Duodenal mucosa (tissue), 2 donors: ENCODE data around the gene LIPC.

Source experiments
- H3K27ac ChIP-seq: one replicate; pipeline ENCODE4 v1.7.0; 2013; ENCODE audit warnings: low read depth, low read length
- H3K27me3 ChIP-seq, 2 donors: one replicate each; pipeline ENCODE4 v1.7.0; 2013; ENCODE audit warnings: low read length in 2 of 2, control low read depth in 1 of 2; ENCODE audit not compliant: insufficient read depth in 2 of 2, control insufficient read depth in 1 of 2
- H3K36me3 ChIP-seq, 2 donors: one replicate each; pipeline ENCODE4 v1.7.0; 2013; ENCODE audit warnings: low read length in 2 of 2, control low read depth in 1 of 2; ENCODE audit not compliant: insufficient read depth in 2 of 2, control insufficient read depth in 1 of 2
- H3K4me1 ChIP-seq, 2 donors: one replicate each; pipeline ENCODE4 v1.7.0; 2013; ENCODE audit warnings: low read length in 2 of 2, control low read depth in 1 of 2; ENCODE audit not compliant: insufficient read depth in 2 of 2, control insufficient read depth in 1 of 2
- H3K4me3 ChIP-seq, 2 donors: one replicate each; pipeline ENCODE4 v1.7.0; 2013; ENCODE audit warnings: low read length in 2 of 2, low read depth in 1 of 2
- H3K9ac ChIP-seq, 2 donors: one replicate each; pipeline ENCODE4 v1.7.0; 2013; ENCODE audit warnings: low read length in 2 of 2, low read depth in 1 of 2
- H3K9me3 ChIP-seq, 2 donors: one replicate each; pipeline ENCODE4 v1.7.0; 2013; ENCODE audit warnings: low read length in 2 of 2, control low read depth in 1 of 2; ENCODE audit not compliant: control insufficient read depth in 1 of 2

Gene LIPC

GRCh38 chr15:58462547-58462946 is 30.8 kb downstream of the LIPC start:
- peaks cover 30 to 32% of the 10 kb centered on the region in 2 donors for H3K4me1 ChIP-seq
- H3K4me3 ChIP-seq, result no peak overlapping the region
- H3K9me3 ChIP-seq, result no peaks in the 10 kb centered on the region
- no peaks in the 10 kb centered on the region for H3K36me3 ChIP-seq
- H3K27me3 ChIP-seq, result no peaks in the 10 kb centered on the region
- H3K27ac ChIP-seq, result no peak overlapping the region
- H3K9ac ChIP-seq, result no peak overlapping the region

GRCh38 chr15:58462973-58463663 is 31.3 kb downstream of the LIPC start:
- Histone ChIP-seq H3K36me3 (no peaks in the 10 kb centered on the region), H3K27ac (no peak overlapping the region), H3K9ac (no peak overlapping the region), H3K4me1 (peaks cover 26 to 28% of the 10 kb centered on the region in 2 donors), H3K9me3 (no peaks in the 10 kb centered on the region), H3K4me3 (no peak overlapping the region), H3K27me3 (no peaks in the 10 kb centered on the region)

- Histone ChIP-seq H3K36me3 (no peaks in the 10 kb centered on the region), H3K27me3 (no peaks in the 10 kb centered on the region), H3K9ac (no peak overlapping the region), H3K4me1 (peaks cover 17 to 20% of the 10 kb centered on the region in 2 donors), H3K9me3 (no peaks in the 10 kb centered on the region), H3K4me3 (no peak overlapping the region), H3K27ac (no peak overlapping the region)
These were observed 32.2 kb downstream of the LIPC start for GRCh38 chr15:58463815-58464650.

- Histone ChIP-seq H3K4me3 (no peak overlapping the region), H3K4me1 (peaks cover 10% of the 10 kb centered on the region in 2 donors), H3K9ac (no peak overlapping the region), H3K9me3 (no peaks in the 10 kb centered on the region), H3K27ac (no peak overlapping the region), H3K27me3 (no peaks in the 10 kb centered on the region), H3K36me3 (no peaks in the 10 kb centered on the region)
These were observed 33.3 kb downstream of the LIPC start for GRCh38 chr15:58465070-58465469.

- Histone ChIP-seq H3K27me3 (no peaks in the 10 kb centered on the region), H3K4me1 (peaks cover 9 to 10% of the 10 kb centered on the region in 2 donors), H3K9me3 (no peaks in the 10 kb centered on the region), H3K27ac (no peak overlapping the region), H3K4me3 (no peak overlapping the region), H3K9ac (no peak overlapping the region), H3K36me3 (no peaks in the 10 kb centered on the region)
These were observed 34.2 kb downstream of the LIPC start for GRCh38 chr15:58465866-58466517.

GRCh38 chr15:58466566-58466965 is 34.8 kb downstream of the LIPC start:
- no peak overlapping the region for H3K4me3 ChIP-seq
- H3K4me1 ChIP-seq, result peaks cover 9 to 10% of the 10 kb centered on the region in 2 donors
- H3K9ac ChIP-seq, result no peak overlapping the region
- H3K27me3 ChIP-seq, result no peaks in the 10 kb centered on the region
- no peaks in the 10 kb centered on the region for H3K36me3 ChIP-seq
- H3K27ac ChIP-seq, result no peak overlapping the region
- H3K9me3 ChIP-seq, result no peaks in the 10 kb centered on the region

- Histone ChIP-seq H3K27ac (no peak overlapping the region), H3K9me3 (no peaks in the 10 kb centered on the region), H3K4me3 (no peak overlapping the region), H3K36me3 (no peaks in the 10 kb centered on the region), H3K4me1 (peaks cover 9 to 10% of the 10 kb centered on the region in 2 donors), H3K9ac (no peak overlapping the region), H3K27me3 (no peaks in the 10 kb centered on the region)
These were observed 35.4 kb downstream of the LIPC start for GRCh38 chr15:58467121-58467721.

GRCh38 chr15:58467722-58468423 is 36.1 kb downstream of the LIPC start:
- no peaks in the 10 kb centered on the region for H3K9me3 ChIP-seq
- H3K4me1 ChIP-seq, result peaks cover 8 to 11% of the 10 kb centered on the region in 2 donors
- H3K4me3 ChIP-seq, result no peak overlapping the region
- H3K9ac ChIP-seq, result no peak overlapping the region
- H3K36me3 ChIP-seq, result no peaks in the 10 kb centered on the region
- H3K27me3 ChIP-seq, result no peaks in the 10 kb centered on the region
- H3K27ac ChIP-seq, result no peak overlapping the region

- H3K27ac ChIP-seq, result no peak overlapping the region
- H3K4me3 ChIP-seq, result no peak overlapping the region
- no peak overlapping the region for H3K9ac ChIP-seq
- no peaks in the 10 kb centered on the region for H3K9me3 ChIP-seq
- H3K4me1 ChIP-seq, result peaks cover 16 to 20% of the 10 kb centered on the region in 2 donors
- H3K36me3 ChIP-seq, result no peaks in the 10 kb centered on the region
- no peaks in the 10 kb centered on the region for H3K27me3 ChIP-seq
These were observed 37.9 kb downstream of the LIPC start for GRCh38 chr15:58469432-58470353.
